Measurements from ENCODE around the gene KCNN4.

KCNN4 gene

GRCh38 chr19:43724896-43725295 lies 55.9 kb downstream of the KCNN4 start:
- H3F3A ChIP-seq (ENCODE audit: low read depth) = no peaks in the 10 kb centered on the region
- H3K9me2 ChIP-seq (replicated peaks; ENCODE audit: low read depth, low read length) = no peaks in the 10 kb centered on the region
- no peak overlapping the region for H3K9ac ChIP-seq (ENCODE audit: low read depth, low read length, poor library complexity, severe bottlenecking)
- H3K4me3 ChIP-seq (ENCODE audit: low read length, poor library complexity, severe bottlenecking) = no peak overlapping the region
- H3K4me2 ChIP-seq (ENCODE audit: low read depth, low read length, poor library complexity, severe bottlenecking) = no peak overlapping the region
- H4K20me1 ChIP-seq (ENCODE audit: insufficient read depth, low read length, poor library complexity, severe bottlenecking) = no peaks in the 10 kb centered on the region
- H2AFZ ChIP-seq (ENCODE audit: low read length) = no peak overlapping the region
- peaks cover 17% of the 10 kb centered on the region; the same call in 1 of the 2 replicates for H3K36me3 ChIP-seq (ENCODE audit: insufficient read depth, low read length)
- H3K9me3 ChIP-seq (ENCODE audit: insufficient read depth, low read depth, low read length) = no peaks in the 10 kb centered on the region
- H3K27me3 ChIP-seq (ENCODE audit: insufficient read depth, low read length, poor library complexity, severe bottlenecking) = no peaks in the 10 kb centered on the region
- H3K79me2 ChIP-seq (ENCODE audit: insufficient read depth, low read length) = no peaks in the 10 kb centered on the region
- no peaks in the 10 kb centered on the region for H3K4me1 ChIP-seq (ENCODE audit: insufficient read depth, low read length, poor library complexity, severe bottlenecking)
- TF ChIP-seq CTCF (conservative IDR thresholded peaks at IDR 0.05; ENCODE audit: low read length) (no peak), EZH2phosphoT487 (IDR thresholded peaks at IDR 0.05; ENCODE audit: borderline replicate concordance) (no peak)

- Histone ChIP-seq H4K20me1 (ENCODE audit: insufficient read depth, low read length, poor library complexity, severe bottlenecking) (no peaks in the 10 kb centered on the region), H2AFZ (ENCODE audit: low read length) (no peak overlapping the region), H3K4me3 (ENCODE audit: low read length, poor library complexity, severe bottlenecking) (no peak overlapping the region), H3K9me2 (replicated peaks; ENCODE audit: low read depth, low read length) (no peaks in the 10 kb centered on the region), H3K79me2 (ENCODE audit: insufficient read depth, low read length) (no peaks in the 10 kb centered on the region), H3K4me1 (ENCODE audit: insufficient read depth, low read length, poor library complexity, severe bottlenecking) (no peaks in the 10 kb centered on the region), H3K9ac (ENCODE audit: low read depth, low read length, poor library complexity, severe bottlenecking) (no peak overlapping the region), H3F3A (ENCODE audit: low read depth) (no peaks in the 10 kb centered on the region), H3K36me3 (ENCODE audit: insufficient read depth, low read length) (peaks cover 8% of the 10 kb centered on the region; the same call in 1 of the 2 replicates), H3K9me3 (ENCODE audit: insufficient read depth, low read depth, low read length) (no peaks in the 10 kb centered on the region), H3K27me3 (ENCODE audit: insufficient read depth, low read length, poor library complexity, severe bottlenecking) (no peaks in the 10 kb centered on the region), H3K4me2 (ENCODE audit: low read depth, low read length, poor library complexity, severe bottlenecking) (no peak overlapping the region)
- no peak for TF ChIP-seq EZH2phosphoT487 (IDR thresholded peaks at IDR 0.05; ENCODE audit: borderline replicate concordance)
- peak; percentile 32; the same call in 1 of the 2 replicates for TF ChIP-seq CTCF (conservative IDR thresholded peaks at IDR 0.05; ENCODE audit: low read length)
These were observed 57.2 kb downstream of the KCNN4 start for GRCh38 chr19:43723588-43723987.

- no peaks in the 10 kb centered on the region for H3K4me1 ChIP-seq (ENCODE audit: insufficient read depth, low read length, poor library complexity, severe bottlenecking)
- H3K4me2 ChIP-seq (ENCODE audit: low read depth, low read length, poor library complexity, severe bottlenecking) = no peak overlapping the region
- no peaks in the 10 kb centered on the region for H3K79me2 ChIP-seq (ENCODE audit: insufficient read depth, low read length)
- H3K9me3 ChIP-seq (ENCODE audit: insufficient read depth, low read depth, low read length) = no peaks in the 10 kb centered on the region
- no peaks in the 10 kb centered on the region for H3K9me2 ChIP-seq (replicated peaks; ENCODE audit: low read depth, low read length)
- H3K27me3 ChIP-seq (ENCODE audit: insufficient read depth, low read length, poor library complexity, severe bottlenecking) = no peaks in the 10 kb centered on the region
- no peak overlapping the region for H3K9ac ChIP-seq (ENCODE audit: low read depth, low read length, poor library complexity, severe bottlenecking)
- no peak overlapping the region for H2AFZ ChIP-seq (ENCODE audit: low read length)
- no peaks in the 10 kb centered on the region for H3K36me3 ChIP-seq (ENCODE audit: insufficient read depth, low read length)
- no peaks in the 10 kb centered on the region for H3F3A ChIP-seq (ENCODE audit: low read depth)
- H3K4me3 ChIP-seq (ENCODE audit: low read length, poor library complexity, severe bottlenecking) = no peak overlapping the region
- no peaks in the 10 kb centered on the region for H4K20me1 ChIP-seq (ENCODE audit: insufficient read depth, low read length, poor library complexity, severe bottlenecking)
- TF ChIP-seq CTCF (conservative IDR thresholded peaks at IDR 0.05; ENCODE audit: low read length) (no peak), EZH2phosphoT487 (IDR thresholded peaks at IDR 0.05; ENCODE audit: borderline replicate concordance) (no peak)
These were observed 59.2 kb downstream of the KCNN4 start for GRCh38 chr19:43721469-43722048.

Data from Loucy (cell line).